Duodenal mucosa (tissue), 2 donors: Measurements from ENCODE around the gene USHBP1.

Experiments used
- H3K27ac ChIP-seq: one replicate; pipeline ENCODE4 v1.7.0; 2013; ENCODE audit warnings: low read depth, low read length
- H3K27me3 ChIP-seq, 2 donors: one replicate each; pipeline ENCODE4 v1.7.0; 2013; ENCODE audit warnings: low read length in 2 of 2, control low read depth in 1 of 2; ENCODE audit not compliant: insufficient read depth in 2 of 2, control insufficient read depth in 1 of 2
- H3K36me3 ChIP-seq, 2 donors: one replicate each; pipeline ENCODE4 v1.7.0; 2013; ENCODE audit warnings: low read length in 2 of 2, control low read depth in 1 of 2; ENCODE audit not compliant: insufficient read depth in 2 of 2, control insufficient read depth in 1 of 2
- H3K4me1 ChIP-seq, 2 donors: one replicate each; pipeline ENCODE4 v1.7.0; 2013; ENCODE audit warnings: low read length in 2 of 2, control low read depth in 1 of 2; ENCODE audit not compliant: insufficient read depth in 2 of 2, control insufficient read depth in 1 of 2
- H3K4me3 ChIP-seq, 2 donors: one replicate each; pipeline ENCODE4 v1.7.0; 2013; ENCODE audit warnings: low read length in 2 of 2, low read depth in 1 of 2
- H3K9ac ChIP-seq, 2 donors: one replicate each; pipeline ENCODE4 v1.7.0; 2013; ENCODE audit warnings: low read length in 2 of 2, low read depth in 1 of 2
- H3K9me3 ChIP-seq, 2 donors: one replicate each; pipeline ENCODE4 v1.7.0; 2013; ENCODE audit warnings: low read length in 2 of 2, control low read depth in 1 of 2; ENCODE audit not compliant: control insufficient read depth in 1 of 2

Gene USHBP1

GRCh38 chr19:17211547-17212446, 52.7 kb downstream of the USHBP1 start:
- H3K36me3 ChIP-seq: peaks cover 13 to 44% of the 10 kb centered on the region in 2 donors
- no peaks in the 10 kb centered on the region for H3K9me3 ChIP-seq

GRCh38 chr19:17210296-17210695, 54.2 kb downstream of the USHBP1 start:
- Histone ChIP-seq H3K27me3 (no peaks in the 10 kb centered on the region), H3K9me3 (no peaks in the 10 kb centered on the region), H3K36me3 (peaks cover 13 to 56% of the 10 kb centered on the region in 2 donors), H3K4me1 (peaks cover 6% of the 10 kb centered on the region in 2 donors), H3K4me3 (no peak overlapping the region), H3K9ac (no peak overlapping the region), H3K27ac (no peak overlapping the region)

More at GRCh38 chr19:17211547-17212446, 52.7 kb downstream of the USHBP1 start:
- Histone ChIP-seq H3K4me1 (peaks cover 12 to 14% of the 10 kb centered on the region in 2 donors), H3K9ac (no peak overlapping the region), H3K27me3 (no peaks in the 10 kb centered on the region), H3K4me3 (no peak overlapping the region), H3K27ac (no peak overlapping the region)

- Histone ChIP-seq H3K9me3 (no peaks in the 10 kb centered on the region), H3K4me1 (peaks cover 0 to under 1% of the 10 kb centered on the region in 2 donors), H3K9ac (no peak overlapping the region), H3K4me3 (no peak overlapping the region), H3K27ac (no peak overlapping the region), H3K36me3 (peaks cover 13 to 59% of the 10 kb centered on the region in 2 donors), H3K27me3 (no peaks in the 10 kb centered on the region)
These were observed 55.2 kb downstream of the USHBP1 start for GRCh38 chr19:17209126-17210036.

DNA sequence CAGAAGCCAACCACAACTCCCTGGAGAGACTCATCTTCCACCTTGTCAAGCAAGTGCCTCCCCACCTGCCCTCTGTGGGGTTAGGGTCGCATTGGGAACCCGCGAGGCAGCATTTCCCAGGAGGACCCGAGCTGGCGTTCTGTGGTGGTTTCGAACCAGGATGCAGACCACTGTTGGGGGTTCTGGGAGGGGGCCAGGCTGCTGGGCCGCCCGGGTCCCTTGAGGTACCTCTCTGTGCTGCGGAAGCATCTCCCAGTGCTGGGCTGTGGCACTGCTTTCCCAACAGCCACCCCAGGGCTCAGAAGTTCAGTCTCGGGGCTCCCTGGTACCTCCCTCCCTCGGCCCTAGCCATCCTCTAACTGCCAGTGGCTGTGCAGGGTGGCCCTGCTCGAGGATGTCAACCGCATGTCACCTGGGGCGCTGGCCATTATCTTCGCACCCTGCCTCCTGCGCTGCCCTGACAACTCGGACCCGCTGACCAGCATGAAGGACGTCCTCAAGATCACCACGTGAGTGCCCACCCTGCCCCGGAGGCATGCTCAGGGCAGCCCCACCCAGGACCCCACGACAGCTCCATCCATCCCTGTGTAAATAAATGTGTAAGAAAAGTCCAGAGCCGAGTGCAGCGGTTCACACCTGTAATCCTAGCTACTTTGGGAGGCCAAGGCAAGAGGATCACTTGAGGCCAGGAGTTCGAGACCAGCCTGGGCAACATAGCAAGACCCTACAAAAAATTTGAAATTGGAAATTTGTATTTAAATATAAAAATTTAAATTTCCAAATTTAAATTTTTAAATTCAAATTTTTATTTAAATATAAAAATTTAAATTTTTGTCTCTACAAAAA, 57.6 kb downstream of the USHBP1 start:
- H3K27me3 ChIP-seq: no peaks in the 10 kb centered on the region
- H3K36me3 ChIP-seq: peaks cover 22 to 60% of the 10 kb centered on the region in 2 donors
- no peak overlapping the region for H3K4me3 ChIP-seq
- no peak overlapping the region for H3K27ac ChIP-seq
- no peaks in the 10 kb centered on the region for H3K9me3 ChIP-seq
- H3K9ac ChIP-seq: no peak overlapping the region
- no peaks in the 10 kb centered on the region for H3K4me1 ChIP-seq

DNA sequence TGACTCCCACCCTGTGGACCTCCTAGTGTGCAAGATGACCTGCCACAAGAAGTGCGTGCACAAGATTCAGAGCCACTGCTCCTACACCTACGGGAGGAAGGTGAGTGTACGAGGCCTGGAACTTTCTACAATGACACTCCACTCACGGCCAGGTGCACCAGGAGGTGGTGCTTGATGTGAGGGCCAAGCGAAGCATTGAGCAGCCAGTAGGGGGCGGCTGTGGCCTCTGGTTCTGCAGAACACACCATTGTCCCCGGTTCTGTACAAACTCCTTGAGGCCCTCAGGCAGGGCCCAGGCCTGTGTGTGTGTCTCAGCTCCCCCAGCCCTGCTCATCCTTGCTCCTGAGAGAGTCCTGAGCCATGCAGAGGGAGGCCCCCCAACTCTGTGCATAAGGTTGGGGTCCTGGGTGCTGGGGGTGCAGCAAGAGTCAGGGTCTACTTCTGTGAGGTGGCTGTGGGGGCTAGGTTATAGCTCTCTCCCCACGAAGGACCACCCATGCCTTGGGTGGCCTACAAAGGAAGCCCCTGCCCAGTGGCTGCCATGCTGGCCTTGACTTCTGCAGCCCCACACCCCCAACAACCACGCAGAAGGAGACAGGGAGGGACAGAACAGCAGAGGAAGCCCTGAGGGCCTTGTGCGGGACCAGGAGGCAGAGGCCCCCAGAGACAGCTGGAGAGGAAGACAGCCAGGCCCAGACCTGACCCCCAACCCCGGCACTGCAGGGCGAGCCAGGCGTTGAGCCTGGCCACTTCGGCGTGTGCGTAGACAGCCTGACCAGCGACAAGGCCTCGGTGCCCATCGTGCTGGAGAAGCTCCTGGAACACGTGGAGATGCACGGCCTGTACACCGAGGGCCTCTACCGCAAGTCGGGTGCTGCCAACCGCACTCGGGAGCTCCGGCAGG, 59.1 kb downstream of the USHBP1 start:
- no peak overlapping the region for H3K27ac ChIP-seq
- no peaks in the 10 kb centered on the region for H3K4me1 ChIP-seq
- no peaks in the 10 kb centered on the region for H3K9me3 ChIP-seq
- H3K27me3 ChIP-seq: no peaks in the 10 kb centered on the region
- H3K36me3 ChIP-seq: peaks cover 35 to 66% of the 10 kb centered on the region in 2 donors
- H3K9ac ChIP-seq: no peak overlapping the region
- H3K4me3 ChIP-seq: no peak overlapping the region

DNA sequence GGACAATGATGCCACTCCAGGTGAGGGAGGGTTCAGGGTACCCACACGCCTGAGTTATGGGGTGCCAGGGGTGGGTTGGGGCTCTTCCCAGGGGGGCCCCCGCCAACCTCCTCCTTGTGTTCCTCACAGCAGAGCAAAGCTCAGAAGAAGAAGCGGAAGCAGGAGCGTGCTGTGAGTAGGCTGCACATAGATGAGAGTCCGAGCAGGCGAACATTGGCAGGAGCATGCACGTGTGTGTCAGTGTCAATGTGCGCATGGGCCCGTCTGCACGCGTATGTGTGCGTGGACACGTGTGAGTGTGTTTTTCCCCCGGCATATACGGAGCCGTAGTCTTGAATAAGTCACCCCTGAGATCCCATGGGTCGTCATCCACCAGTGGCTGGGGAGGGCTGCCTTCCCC, 61.8 kb downstream of the USHBP1 start:
- Histone ChIP-seq H3K4me3 (no peak overlapping the region), H3K36me3 (peaks cover 26 to 66% of the 10 kb centered on the region in 2 donors), H3K27me3 (no peaks in the 10 kb centered on the region), H3K9ac (no peak overlapping the region), H3K4me1 (no peaks in the 10 kb centered on the region), H3K27ac (no peak overlapping the region), H3K9me3 (no peaks in the 10 kb centered on the region)

DNA sequence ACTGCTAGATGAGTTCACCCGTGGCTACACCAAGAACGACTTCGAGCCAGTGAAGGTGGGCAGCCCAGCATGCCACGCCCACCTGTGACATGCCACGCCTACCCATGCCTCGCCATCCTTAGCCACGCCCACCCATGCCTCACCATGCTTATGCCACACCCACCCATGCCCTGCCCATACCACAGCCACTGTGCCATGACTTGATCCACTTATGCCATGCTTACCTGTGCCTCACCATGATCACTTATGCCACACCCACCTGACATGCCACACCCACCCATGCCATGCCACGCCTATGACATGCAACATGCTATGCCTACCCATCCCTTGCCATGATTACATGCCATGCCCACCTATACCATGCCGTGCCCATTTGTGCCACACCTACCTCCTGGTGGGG, 62.3 kb downstream of the USHBP1 start:
- Histone ChIP-seq H3K4me3 (no peak overlapping the region), H3K36me3 (peaks cover 26 to 70% of the 10 kb centered on the region in 2 donors), H3K9ac (no peak overlapping the region), H3K9me3 (no peaks in the 10 kb centered on the region), H3K4me1 (no peaks in the 10 kb centered on the region), H3K27me3 (no peaks in the 10 kb centered on the region), H3K27ac (no peak overlapping the region)

DNA sequence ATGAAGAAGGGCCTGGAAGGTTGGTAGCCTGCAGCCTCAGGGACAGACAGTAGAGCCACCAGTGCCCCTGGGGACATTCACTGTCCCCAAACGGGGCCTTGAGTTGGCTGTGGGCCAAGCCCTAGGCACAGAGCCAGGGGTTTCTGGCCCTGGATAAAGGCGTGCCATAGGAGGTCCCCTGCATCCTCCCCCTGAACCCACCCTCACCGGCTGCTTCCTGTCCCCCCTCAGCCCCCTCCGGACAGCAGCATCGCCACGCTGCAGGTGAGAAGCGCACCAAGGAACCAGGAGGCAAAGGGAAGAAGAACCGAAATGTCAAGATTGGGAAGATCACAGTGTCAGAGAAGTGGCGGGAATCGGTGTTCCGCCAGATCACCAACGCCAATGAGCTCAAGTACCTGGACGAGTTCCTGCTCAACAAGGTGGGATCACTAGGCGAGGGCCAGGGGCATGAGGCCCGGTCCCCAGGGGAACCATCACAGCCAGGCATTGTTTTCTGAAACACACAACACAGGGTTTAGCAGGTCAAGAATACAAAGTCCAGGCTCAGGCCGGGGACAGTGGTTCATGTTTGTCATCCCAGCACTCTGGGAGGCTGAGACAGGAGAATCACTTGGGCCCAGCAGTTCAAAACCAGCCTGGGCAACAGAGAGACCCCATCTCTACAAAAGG, 64.0 kb downstream of the USHBP1 start:
- peaks cover 29 to 65% of the 10 kb centered on the region in 2 donors for H3K36me3 ChIP-seq
- H3K27me3 ChIP-seq: no peaks in the 10 kb centered on the region
- no peak overlapping the region for H3K9ac ChIP-seq
- no peaks in the 10 kb centered on the region for H3K9me3 ChIP-seq
- no peaks in the 10 kb centered on the region for H3K4me1 ChIP-seq
- H3K27ac ChIP-seq: no peak overlapping the region
- no peak overlapping the region for H3K4me3 ChIP-seq
